GM19328 (cell line): Measurements from ENCODE around the gene COA8.
A peak's percentile ranks its signal among the peaks of the same experiment; 100 is the strongest.

Experiments
- ATAC-seq: cut with Tn5 transposase; IDR thresholded peaks from one replicate; pipeline ENCODE4 v1.9.1; 2021; ENCODE audit warnings: mild to moderate bottlenecking, moderate library complexity; ENCODE audit not compliant: unreplicated experiment

Gene COA8

DNA sequence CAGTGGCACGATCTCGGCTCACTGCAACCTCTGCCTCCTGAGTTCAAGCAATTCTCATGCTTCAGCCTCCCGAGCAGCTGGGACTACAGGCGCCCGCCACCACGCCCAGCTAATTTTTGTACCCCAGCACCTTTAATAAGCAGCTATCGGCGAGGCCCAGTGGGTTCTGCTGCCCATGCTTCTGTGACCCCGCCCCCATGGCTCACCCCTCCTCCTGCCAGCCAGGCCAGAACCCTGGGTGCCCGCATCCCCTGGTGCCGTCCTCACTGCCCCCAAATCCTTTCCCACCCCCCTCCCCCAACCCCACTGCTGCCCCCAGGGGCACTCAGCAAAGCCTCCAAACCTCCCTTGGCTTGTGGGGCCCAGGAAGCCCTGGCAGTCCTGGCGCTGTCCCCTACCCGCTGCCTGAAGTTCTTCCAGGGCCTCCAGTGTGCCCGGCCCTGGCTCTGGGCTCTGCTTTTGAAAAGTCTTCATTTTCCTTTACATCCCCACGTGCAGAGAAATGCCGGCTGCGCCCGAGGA lies 14.8 kb upstream of the COA8 start:
- ATAC-seq, result no peak

GRCh38 chr14:103548463-103549351 lies 14.1 kb upstream of the COA8 start:
- no peak for ATAC-seq

DNA sequence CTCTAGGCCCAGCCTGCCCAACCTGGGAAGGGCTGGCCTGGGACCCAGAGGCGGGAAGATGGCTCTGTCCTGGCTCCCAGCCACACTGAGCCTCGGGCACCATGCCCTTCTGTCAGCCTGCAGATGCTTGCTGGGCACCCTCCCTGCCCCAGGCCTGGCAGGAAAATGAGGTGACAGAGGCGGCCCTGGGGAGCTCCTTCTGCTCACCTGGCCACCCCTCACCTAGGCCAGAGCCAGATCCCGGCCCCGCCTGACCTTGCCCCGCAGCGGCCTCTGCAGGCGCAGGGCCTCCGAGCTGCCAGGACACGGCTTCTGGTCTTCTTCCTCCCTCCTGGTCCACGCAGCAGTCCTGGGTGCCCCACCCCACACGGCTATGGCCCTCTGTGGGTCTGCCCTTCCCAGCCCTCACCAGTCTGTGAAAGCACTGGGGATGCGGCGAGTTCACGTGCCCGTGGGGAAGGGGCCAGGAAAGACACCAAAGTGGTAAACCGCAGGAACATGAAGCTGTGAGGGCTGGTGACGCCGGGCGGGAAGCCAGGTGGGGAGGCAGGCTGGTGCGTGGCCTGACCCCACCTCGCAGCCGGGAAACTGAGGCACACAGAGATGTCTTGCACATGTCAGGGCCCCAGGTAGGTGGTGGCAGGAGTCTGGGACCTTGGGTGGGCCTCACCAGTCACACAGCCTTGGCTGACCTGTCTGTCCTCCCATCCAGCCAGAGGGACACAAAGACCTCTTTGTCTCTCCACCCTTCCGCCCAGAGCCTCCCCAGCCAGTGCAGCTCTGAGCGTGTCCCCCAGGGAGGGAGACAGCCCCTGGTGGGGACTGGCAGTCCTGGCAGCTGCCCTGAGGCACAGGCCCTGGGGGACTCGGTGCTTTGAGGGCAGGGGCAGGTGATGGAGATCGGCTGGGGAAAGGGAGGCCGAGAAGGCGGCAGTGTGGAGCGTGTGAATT lies 13.1 kb upstream of the COA8 start:
- no peak for ATAC-seq

- no peak for ATAC-seq
Observed at GRCh38 chr14:103550451-103551337, 12.1 kb upstream of the COA8 start.

DNA sequence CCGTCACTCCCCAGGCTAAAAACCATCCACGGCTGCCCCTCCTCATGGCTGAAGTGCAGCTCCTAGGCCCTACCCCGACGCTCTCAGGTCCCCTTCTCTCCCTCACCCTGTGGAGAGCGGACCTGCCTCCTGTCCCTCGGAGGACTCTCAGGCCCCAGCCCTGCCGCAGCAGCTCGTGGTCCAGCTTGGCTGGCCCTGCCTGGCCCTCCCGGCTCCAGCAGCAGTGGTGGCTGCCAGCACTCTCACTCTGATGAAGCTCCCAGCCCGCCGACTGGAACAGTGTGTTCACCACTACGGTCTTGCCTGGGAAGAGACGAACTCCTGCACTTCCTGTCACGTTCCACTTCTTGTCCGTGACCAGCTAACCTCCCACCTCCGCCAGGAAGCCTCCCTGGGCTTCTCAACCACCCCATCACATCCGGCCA lies 11.4 kb upstream of the COA8 start:
- no peak for ATAC-seq

- no peak for ATAC-seq
Observed at GRCh38 chr14:103552011-103552845, 10.5 kb upstream of the COA8 start.

GRCh38 chr14:103552846-103553210 lies 9.9 kb upstream of the COA8 start:
- no peak for ATAC-seq

- ATAC-seq, result no peak
Observed at GRCh38 chr14:103555559-103556337, 7.0 kb upstream of the COA8 start.

DNA sequence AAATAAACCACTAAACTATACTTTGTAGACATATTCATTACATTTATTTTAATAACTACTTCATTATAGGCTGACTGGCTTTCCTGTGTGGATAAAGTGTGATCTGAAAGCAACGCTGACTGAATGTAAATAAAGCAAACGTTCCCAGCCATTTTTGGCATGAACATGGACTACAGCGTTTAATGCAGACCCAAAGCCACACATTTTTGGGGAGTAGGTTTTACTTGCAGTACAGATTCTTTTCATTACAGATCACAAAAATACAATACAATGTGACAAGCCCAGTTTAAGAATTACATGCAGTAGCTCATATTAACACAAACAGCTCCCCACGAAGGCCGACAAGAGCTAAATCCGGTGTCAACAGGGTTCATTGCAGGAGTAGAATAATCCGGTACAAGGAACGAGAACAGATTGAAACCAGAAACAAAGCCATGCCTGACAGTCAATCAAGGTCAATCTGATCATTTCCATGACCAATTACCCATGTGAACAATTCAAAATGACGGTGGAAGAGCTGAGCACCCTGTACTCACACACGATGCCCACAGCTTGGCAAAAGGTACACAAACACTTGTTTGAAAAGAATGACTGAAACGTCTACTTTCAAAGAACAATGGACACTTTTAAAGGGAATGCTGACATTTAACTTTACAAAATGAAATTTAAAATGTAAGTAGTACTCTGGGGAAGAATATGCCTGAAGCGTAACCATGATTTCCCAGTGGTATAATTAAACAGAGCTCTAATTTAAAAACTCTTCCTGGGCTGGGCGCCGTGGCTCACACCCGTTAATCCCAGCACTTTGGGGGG lies 5.6 kb upstream of the COA8 start:
- no peak for ATAC-seq

- no peak for ATAC-seq
Observed at GRCh38 chr14:103558071-103558882, 4.5 kb upstream of the COA8 start.

DNA sequence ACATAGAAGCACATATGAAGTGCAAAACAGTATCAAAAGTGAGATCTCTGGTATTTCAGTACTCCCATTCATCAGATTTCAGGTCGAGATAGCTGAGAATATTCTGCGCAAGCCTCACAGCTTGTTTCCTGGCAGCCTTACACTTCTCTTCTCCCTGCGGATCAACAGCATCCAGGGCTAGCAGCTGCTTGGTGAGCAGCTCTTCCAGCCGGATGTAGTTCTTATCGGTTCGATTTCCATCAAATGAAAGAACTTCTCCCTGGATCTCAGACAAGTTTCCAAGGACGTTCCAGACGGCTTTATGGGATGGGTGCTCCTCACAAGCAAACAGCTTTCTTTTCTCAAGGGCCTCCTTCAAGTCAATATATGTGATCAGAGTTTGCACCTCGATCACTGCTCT lies 3.0 kb upstream of the COA8 start:
- ATAC-seq, result no peak

DNA sequence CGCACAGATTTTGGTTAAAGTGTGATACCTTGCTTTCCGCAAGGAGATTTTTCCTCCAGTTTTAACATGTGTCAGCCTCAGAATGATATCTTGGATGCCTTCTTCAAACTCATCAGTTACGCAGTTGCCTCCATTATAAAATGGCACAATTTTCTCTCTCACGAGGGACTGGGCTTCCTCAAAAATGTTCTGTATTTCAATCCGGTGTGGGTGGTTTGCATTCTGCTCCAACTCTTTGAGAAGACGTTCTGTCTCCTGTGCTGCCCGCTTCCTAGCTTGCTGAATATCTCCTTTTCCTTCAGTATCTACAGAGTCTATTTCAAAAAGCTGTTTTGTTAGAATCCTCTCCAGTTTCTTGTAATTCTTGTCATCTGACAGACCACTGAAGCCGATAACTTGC lies 2.1 kb upstream of the COA8 start:
- ATAC-seq, result no peak

DNA sequence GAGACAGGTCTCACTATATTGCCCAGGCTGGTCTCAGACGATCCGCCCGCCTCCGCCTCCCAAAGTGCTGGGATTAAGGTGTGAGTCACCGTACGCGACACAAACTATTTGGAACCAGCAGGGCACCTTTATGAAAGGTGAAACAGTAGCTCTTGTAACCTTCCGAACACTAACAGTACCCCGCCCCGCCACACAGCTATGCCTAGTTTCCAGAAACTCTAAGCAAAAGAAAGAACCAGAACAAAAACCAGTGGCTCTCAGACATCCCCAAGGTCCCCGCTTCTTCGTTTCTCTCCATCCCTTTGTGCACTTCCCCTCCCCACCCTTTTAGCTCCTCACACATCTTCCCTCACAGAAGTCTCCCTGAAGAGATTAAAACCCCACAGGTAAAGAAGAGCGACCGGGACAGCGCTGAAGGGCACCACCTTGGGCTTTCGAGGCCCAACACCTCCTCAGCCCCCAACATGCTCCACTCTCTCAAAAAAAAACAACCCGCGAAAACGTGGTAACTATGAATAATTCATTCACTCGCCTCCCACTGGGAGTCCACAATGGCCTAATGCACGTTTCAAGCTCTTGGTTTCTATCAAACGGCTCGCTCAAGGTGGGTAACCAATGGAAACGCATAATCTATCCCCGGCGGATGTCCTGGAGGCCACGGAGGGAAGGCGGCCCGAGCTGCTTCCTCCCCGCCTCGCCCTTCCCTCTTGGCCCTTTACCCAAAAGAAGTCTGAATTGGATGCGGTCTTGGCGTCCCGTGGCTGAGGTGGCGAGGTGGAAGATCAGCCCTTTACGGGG lies 1.2 kb upstream of the COA8 start:
- peak; percentile 24 for ATAC-seq

GRCh38 chr14:103562179-103562428 lies 656 bp upstream of the COA8 start:
- peak; percentile 23 for ATAC-seq

GRCh38 chr14:103563226-103563620 lies 463 bp downstream of the COA8 start:
- no peak for ATAC-seq

- ATAC-seq, result no peak
Observed at GRCh38 chr14:103563844-103564505, 1.2 kb downstream of the COA8 start.
